Measurements from ENCODE around the gene GIT2.
A peak's percentile ranks its signal among the peaks of the same experiment; 100 is the strongest.
"Not testable (repeated sequence)": the region's sequence is repeated elsewhere in the genome, so short reads cannot be mapped to it uniquely, and the experiment has no call there.

The GIT2 gene

DNA sequence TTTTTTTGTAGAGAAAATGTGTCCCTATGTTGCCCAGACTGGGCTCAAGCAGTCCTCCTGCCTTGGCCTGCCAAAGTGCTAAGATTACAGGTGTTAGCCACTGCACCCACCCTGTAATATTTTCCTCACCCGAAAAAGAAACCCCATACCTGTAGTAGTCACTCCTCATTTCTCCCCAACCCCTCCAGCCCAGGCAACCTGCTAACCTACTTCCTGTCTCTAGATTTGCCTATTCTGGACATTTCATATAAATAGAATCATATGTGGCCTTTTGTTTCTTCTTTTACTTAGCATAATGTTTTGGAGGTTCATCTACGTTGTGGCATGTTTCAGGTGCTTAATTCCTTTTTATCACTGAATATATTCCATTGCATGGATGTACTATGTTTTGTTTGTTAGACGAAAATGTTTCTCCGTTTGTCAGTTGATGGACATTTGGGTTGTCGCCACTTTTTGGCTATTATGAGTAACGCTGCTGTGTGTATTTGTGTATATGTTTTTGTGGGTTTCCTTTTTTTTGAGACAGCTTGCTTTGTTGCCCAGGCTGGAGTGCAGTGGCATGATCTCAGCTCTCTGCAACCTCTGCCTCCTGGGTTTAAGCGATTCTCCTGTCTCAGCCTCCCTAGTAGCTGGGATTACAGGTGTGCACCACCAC is 9.3 kb upstream of the GIT2 start:
- DNase-seq: peak; percentile 59

DNA sequence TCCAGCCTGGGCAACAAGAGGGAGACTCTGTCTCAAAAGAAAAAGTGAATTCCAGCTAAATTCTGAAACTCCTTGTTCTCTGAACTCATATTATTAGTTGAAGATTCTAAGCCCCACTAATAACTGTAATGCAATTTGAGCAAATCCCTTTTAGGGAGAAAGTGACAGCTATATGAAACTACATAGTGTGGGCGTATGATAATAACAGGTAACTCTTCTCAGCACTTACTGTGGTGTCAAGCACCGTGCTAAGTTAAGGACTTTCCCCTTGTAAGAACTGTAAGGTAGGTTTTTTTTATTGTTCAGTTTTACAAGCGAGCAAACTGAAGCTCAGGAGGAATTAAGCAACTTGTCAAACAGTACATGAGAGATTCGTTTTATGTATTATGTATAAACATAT is 8.4 kb upstream of the GIT2 start:
- DNase-seq: peak; percentile 44

DNA sequence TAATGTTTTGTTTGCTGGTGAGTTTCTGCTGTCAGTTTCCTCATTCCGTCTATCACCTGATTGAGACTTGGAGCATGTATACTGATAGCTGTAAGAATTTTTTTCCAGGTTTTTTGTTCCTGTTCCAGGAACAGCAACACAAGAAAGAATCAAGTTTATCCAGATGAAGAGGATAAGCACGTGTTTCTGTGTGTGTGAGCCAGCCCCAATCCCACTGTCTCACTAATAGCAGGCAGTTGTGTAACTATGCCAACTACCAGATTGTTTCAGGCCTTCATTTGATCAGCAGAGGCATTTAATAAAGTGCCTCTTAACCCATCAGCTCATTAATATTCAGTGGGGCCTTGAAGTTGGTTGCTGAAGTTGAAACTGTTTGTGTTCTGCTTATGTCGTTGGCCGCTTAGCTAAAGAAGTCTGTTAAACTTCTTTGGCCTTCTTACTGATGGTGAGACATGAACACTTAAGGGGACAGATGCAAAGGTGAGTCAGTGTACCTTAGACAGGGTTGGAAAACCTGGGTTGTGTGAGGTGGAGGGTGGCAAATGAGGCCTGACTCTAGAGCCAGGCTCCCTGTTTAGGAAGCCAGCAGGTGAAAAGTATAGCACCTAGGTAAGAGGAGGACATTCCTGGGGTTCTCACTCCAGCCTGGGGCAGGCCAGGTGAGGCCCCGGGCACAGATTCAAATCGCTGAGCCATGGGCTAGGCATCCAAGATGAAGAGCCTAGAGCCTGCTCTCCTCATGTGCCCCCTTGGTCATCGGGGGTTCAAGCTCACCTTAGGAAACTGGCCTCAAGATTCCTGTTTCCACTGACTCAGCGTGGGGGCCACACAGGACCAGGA is 6.7 kb upstream of the GIT2 start:
- DNase-seq: no peak

DNA sequence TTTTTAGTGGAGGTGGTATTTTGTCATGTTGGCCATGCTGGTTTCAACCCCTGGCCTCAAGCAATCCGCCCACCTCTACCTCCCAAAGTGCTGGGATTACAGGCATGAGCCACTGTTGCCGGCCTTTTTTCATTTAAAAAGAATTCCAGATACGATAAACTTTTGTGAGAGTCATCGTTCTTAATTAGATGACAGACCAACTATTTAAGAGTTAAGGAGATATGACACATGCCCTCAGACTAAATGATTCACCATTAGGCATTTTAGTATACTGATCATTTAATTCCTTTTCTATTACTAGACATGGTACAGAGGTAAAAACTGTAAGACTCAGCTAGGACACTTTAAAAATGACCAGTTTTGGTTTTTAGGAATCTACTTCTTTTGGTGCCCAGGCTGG is 5.4 kb upstream of the GIT2 start:
- DNase-seq: no peak

DNA sequence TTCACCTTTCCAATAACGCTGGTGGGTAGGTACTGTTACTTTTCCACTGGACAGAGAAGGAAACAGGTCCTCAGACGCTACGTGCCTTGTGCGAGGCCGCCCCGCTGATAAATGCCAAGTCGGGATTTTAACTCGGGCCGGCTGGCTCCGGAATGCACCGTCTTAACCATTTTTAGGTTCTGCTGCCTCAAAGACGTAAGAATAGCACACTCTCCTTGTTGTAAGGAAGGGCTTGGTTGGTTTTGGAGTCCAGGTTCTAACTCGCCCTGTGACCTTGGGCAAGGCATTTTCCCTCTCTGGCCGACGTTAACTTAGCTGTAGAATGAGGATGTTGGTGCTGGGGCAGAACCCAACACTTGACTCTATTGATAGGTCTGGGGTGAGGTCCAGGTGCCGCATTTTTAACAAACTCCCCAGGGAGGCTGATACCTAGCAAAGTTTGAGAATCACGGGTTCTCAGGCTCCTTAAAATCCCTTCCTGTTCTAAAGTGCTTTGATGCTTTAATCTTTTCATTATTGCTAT is 3.9 kb upstream of the GIT2 start:
- DNase-seq: no peak

DNA sequence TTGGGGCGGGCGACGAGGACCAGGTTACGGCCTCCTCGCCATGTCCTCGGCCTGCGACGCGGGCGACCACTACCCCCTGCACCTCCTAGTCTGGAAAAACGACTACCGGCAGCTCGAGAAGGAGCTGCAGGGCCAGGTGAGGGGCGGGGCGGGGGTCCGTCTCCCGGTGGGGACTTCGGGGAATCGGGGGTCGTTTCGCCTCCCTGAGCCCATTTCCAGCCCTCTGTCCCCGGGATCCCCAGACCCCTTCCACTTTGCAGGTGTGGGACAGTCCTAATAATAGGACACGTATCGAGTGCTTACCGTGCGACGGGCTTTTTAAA is 3.4 kb upstream of the GIT2 start:
- DNase-seq: no peak

DNA sequence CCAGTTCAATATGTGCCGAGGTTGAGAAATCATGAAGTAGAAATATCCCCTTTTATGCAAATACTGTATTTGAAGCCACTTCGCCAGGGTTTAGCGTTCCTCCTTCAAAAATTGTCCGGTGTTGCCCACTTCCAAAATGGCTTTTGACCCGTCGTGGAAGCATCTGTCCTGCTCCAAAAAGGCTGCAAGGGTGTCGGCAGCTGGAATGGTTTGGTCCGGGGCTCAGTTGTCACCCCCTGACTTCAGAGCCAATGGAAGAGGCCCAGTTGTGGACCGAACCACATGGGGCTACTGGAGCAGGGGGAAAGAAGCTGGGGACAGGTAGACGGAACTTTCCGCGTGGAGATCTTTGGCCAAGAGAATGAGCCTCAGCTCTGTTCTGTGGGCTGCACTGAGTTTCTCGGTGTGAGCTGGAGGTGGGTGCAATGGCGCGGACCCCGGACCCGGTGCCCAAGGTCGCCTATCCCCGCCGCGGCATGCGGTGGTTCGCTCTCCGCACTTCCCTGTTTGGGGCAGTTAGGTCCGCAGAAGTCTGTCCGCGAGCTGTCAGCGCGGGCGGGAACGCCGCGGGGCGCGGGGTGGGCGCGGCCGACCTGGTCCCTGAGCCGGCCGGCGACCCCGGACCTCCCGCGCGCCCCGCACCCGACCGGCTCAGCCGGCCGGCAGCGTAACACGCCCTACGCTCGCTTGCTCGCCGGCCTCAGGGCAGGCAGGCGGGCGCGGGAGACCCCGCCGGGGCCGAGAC is 2.9 kb upstream of the GIT2 start, which contains the start of gene ANKRD13A:
Gene ANKRD13A (plus strand): TSS at position 527 of the 745 bp plus-strand sequence. CDS start 259 bp downstream, outside the sequence.
- DNase-seq: peak; percentile 93

DNA sequence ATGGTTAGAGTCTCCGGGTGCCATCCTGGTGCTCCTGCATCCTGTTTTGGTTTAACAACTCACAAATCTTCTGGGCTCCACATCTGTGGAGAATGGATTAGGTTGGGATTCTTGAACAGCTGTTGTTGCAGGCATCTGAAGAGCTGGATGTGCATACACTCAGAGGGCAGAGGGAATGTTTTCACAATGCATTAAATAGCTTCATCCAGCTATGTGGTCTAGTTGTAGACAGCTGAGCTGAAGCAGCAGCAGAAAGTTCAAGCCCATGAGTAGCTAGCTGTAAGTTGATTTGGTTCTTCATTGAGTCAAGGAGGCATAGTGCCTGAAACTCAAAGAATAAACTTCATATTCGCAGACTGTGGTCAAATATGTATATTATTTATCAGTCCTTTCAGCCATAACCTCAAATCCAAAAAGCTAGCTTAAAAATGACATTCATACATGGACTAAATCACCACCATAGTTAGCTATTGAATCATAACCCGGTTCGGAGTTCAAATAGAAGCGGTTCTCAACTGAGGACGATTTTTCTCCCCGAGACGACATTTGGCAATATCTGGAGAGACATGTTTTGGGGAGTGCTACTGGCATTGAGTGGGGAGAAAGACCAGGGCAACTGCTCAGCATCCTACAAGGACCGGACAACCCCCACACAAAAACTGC is 2.2 kb upstream of the GIT2 start:
- DNase-seq: no peak

DNA sequence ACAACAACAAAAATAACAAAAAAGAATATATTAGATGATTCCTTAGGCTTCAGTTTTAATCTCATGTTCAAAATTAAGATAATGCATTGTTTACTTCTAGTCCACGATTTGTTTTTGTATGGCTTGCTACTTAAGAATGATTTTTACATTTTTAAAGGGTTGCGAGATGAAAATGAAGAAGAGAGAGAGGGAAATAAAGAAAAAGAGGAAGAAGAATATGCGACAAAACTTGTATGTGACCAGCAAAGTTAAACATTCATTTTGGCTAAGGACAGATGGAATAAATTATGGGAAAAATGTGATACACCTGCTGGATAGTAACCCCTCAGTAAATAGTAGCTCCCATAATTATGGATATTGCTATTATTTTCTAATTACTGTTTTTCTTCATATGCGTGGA is 1.2 kb upstream of the GIT2 start:
- no peak for DNase-seq

DNA sequence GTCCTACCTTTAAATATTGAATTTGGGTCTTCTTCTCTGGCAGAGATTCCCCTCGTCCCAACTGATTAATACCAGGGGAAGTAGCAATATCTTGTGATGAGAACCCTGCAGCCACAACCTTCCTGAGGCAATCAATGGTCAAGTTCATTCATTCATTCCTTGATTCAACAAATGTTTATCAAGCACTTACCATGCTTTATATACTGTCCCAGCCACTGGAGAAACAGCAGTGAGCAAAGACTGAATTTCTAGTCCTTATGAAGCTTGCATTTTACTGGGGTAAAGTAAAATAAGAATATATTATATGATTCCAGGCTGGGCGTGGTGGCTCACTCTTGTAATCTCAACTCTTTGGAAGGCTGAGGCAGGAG is 300 bp upstream of the GIT2 start:
- DNase-seq: no peak

DNA sequence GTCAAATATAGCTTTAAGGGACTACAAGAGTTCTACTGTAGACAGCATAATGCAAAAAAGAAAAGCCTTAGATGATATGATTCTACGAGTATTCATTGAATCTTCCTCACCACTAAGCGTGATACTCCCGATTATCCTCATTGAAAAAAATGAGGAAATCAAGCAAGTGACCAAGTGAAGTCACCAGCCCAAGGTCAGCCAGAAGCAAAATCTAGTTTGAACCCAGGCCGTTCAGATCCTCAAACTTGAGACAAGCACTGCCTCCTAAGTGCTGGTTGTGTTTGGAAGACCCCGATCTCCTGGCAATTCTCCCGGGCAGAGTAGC is 845 bp downstream of the GIT2 start:
- DNase-seq: no peak

DNA sequence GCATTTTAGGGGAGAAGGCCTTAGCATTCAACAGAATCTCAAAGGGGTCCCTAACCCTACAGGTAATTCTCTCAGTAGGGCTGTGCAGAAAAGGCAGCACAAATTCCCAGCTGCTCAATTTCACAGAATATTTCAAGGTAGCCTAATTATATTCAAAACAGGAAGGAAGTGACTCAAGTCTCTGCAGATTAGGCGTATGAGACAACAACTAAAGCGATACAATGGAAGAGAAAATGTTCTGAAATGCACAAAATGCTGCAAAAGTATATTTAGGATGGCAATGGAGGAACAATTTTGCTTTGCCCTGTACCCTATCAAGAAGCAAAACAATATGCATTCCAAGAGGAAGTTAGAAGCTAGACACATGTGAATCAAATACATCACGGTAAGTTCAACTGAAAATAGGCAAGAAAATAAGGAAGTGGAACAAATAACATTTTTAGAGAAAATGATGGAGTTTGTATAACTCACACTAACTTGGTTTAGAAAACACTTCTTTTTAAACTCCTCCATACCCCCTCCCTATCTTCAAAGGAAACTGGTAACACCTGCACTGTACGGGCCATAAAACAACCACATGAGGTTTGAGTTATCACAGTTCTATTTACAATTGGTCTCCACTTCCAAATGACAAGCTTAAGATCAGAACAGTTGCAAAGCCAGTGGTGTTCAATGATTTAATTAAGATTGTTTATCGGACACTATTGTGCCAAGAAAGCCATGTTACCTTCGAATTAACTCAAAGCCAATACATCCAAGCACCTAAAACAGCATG is 1.6 kb downstream of the GIT2 start:
- DNase-seq: peak; percentile 47

DNA sequence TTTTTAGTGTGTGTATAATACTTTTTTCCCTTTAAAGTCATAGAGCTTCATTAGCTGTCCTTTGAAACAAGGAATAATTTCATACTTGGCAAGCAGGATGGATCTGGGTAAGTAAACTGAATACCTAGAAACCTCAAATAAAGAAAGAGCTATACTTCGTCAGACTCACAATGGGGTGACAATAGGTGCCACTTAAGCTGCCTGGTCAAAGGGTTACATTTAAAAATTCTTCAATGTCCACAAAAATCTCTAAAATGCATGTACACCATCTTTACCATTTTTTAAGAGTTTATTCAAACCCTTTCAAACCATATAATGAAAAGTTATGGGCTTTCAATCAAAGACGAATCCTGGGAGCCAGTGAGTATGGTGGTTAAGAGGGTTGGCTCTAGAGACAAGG is 3.1 kb downstream of the GIT2 start:
- no peak for DNase-seq

DNA sequence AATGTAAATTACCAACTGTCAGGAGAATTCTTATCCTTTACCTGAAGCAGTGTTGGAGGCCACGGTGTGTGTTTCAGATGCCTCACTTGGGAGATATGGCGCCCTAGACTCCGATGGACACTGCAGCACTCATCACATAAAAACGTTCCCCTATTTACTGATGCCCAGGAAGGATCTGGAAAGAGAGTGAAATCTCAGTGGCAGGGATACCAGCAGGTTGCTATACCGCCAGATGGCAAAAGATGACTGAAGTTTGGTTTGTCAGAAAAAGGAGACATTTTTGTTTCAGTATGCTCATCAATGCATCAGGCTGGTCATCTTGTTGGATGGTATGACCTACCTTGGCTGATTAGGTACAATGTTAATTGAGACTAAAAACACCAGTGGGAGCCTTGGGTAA is 4.6 kb downstream of the GIT2 start:
- DNase-seq: no peak

DNA sequence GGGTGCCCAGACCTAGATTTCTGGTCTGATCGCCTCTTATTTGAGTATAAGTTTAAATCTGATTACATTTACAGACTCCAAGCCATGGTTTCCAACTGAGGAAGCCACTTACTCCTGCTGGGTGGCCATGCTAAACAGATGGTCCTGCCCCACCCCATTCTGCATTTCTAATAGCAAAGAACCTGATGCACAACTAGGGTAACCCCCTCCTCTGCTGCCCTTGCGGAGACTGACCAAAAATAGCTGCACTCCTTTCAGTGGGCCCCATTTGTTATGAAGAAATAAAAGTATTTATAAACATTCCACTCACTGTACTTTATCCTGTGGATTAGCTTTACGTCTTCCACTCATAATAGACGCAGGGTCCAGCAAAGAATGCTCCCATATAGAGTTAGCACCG is 6.8 kb downstream of the GIT2 start:
- DNase-seq: no peak

DNA sequence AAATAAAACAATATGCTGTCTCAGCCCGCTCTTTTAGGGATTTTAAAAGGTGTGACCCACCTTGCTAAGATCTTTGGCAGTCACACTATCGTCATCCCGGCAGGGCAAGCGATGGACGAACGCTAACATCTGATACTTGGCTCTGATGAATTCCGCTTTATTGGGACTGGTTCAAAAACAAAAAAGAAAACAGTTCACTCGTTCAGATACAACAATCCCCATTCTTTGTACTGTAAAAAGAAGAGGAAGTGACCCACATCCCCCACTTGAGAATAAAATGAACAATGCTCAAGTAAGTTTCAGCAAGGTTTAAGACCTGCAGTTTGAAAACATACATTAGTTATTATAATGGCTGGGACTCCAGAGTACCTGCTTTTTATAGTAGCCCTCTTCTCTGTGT is 7.3 kb downstream of the GIT2 start:
- DNase-seq: no peak

DNA sequence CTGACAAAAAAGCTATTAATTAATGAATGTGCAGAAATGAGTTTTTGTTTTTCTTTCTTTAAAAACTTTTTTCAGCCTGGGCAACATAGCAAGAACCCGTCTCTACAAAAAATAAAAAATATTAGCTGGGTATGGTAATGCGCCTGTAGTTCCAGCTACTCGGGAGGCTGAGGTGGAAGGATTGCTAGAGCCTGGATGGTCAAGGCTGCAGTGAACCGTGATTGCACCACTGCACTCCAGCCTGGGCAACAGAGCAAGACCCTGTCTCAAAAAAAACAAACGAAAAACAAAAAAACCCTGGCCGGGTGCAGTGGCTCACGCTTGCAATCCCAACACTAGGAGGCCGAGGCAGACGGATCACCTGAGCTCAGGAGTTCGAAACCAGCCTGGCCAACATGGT is 7.9 kb downstream of the GIT2 start:
- no peak for DNase-seq

DNA sequence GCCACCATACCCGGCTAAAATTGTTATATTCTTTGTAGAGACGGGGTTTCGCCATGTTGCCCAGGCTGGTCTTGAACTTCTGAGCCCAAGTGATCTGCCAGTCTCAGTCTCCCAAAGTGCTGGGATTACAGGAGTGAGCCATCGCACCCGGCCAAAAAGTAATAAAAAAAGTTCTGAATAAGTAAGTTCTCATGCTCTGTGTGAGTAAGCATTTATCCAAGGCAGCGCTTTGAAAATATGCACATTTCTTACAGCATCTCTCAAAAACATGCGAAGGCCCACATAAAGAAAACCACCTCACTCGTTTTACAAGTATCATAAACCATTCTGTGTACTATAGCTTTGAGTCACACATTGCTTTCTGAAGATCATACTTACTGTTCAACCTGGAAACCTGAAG is 8.6 kb downstream of the GIT2 start:
- peak; percentile 78 for DNase-seq

DNA sequence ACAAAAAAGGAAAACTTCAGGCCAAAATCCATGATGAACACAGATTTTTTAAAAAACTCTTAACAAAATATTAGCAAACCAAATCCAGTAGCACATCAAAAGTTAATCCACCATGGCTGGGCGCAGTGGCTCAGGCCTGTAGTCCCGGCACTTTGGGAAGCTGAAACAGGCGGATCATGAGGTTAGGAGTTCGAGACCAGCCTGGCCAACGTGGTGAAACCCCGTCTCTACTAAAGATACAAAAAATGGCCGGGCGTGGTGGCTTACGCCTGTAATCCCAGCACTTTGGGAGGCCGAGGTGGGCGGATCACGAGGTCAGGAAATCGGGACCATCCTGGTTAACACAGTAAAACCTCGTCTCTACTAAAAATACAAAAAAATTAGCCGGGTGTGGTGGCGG is 9.9 kb downstream of the GIT2 start:
- DNase-seq: not testable (repeated sequence)

DNA sequence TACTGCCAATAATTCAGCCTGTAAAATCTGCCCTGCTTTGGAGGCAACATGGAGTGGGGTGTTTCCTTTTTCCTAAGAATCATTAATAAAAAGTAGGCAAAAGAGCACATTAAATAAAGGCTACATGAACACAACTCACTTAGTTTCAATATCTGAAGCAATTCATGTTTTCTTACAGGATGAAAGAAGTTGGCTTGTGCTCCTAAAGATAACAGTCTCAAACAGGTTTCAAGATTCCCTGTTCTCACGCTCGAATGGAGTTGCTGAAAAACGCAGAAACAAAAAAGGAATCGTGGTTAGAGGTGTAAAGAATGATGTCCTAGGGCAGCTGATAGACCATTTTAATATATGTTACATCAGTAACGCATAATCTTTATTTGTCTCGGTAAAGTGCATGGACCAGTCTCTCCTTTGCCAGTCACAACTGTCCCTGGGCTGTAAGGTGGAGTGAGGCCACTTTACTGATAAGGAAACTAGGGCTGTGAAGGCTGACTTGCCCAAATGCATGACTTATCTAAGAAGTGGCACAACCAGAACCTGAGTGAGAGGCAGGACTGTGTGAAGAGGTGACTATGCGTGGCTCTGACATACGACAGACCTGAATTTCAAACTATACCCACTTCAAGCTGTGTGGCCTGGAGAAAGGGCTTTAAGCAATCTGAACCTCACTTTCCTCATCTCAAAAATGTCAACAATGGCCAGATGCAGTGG is 12.6 kb downstream of the GIT2 start:
- peak; percentile 39 for DNase-seq

DNA sequence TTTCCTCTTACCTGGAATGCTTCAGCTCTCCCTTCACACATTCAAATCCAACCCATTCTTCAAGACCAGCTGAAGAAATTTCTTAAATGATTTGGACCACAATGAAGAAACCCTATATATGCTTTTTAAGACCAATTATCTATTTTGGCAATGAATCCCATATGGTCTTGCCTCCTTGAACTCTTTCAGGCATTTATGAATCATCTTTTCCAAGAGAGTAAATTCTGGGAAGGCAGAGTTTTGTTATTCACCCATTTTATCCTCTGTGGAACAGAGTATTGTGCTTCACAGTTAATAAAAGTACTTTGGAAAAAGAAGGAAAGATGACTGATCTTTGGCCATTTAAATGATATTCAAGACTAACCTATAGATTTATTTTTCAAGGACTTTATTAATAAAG is 14.0 kb downstream of the GIT2 start:
- no peak for DNase-seq

DNA sequence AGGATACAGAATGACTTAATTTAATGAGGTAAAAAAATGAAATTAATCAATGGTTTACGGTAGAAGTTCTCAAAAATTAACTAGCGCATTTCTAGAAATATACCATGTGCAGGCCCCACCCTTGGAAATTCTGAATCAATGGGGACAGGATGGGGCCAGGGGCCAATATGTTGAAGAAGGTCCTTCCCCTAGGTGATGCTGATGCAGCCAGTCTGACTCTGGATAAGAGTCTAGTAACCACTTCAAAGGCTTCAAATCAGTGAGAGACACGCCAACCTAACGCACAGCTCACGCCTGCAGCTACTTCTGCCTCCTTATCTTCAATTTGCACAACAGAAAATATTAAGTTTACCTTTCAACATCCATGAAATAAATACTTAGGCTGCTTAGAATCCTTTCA is 14.9 kb downstream of the GIT2 start:
- peak; percentile 76 for DNase-seq
